ENCODE measurements around the gene KIF26B.
"Not testable (repeated sequence)": the region's sequence is repeated elsewhere in the genome, so short reads cannot be mapped to it uniquely, and the experiment has no call there.

DNA sequence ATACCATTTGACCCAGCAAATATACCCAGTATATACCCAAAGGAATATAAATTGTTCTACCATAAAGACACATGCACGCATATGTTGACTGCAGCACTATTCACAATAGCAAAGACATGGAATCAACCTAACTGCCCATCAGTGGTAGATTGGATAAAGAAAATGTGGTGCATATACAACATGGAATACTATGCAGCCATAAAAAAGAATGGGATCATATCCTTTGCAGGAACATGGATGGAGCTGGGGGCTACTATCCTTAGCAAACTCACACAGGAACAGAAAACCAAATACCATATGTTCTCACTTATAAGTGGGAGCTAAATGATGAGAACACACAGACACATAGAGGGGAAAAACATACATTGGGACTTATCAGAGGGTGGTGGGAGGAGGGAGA, 585.6 kb downstream of the KIF26B start:
- not testable (repeated sequence) for TF ChIP-seq CTCF, POLR2AphosphoS5, POLR2A (IDR thresholded peaks at IDR 0.05)

All from stomach (tissue), 4 donors.